Central memory CD4-positive, alpha-beta T cell (primary cell): ENCODE results near the gene ADGRG3.

Experiments
- DNase-seq: peaks from one replicate; pipeline ENCODE4 v3.0.0; 2022

Gene ADGRG3

GRCh38 chr16:57630931-57631845 lies 36.9 kb upstream of the ADGRG3 start:
- DNase-seq, result no peak

- no peak for DNase-seq
These were observed 35.5 kb upstream of the ADGRG3 start for GRCh38 chr16:57632568-57632967.

- no peak for DNase-seq
These were observed 34.6 kb upstream of the ADGRG3 start for GRCh38 chr16:57633383-57634064.

GRCh38 chr16:57634171-57634570 lies 33.9 kb upstream of the ADGRG3 start:
- DNase-seq, result no peak

- DNase-seq, result no peak
These were observed 32.6 kb upstream of the ADGRG3 start for GRCh38 chr16:57635266-57636097.

- no peak for DNase-seq
These were observed 31.9 kb upstream of the ADGRG3 start for GRCh38 chr16:57636184-57636583.

- no peak for DNase-seq
These were observed 31.1 kb upstream of the ADGRG3 start for GRCh38 chr16:57637020-57637419.

- no peak for DNase-seq
These were observed 30.7 kb upstream of the ADGRG3 start for GRCh38 chr16:57637424-57637823.

GRCh38 chr16:57637965-57638364 lies 30.1 kb upstream of the ADGRG3 start:
- no peak for DNase-seq

GRCh38 chr16:57638381-57638780 lies 29.7 kb upstream of the ADGRG3 start:
- DNase-seq, result no peak

- DNase-seq, result no peak
These were observed 28.8 kb upstream of the ADGRG3 start for GRCh38 chr16:57639172-57639887.

GRCh38 chr16:57640185-57640584 lies 27.9 kb upstream of the ADGRG3 start:
- no peak for DNase-seq

GRCh38 chr16:57640612-57641011 lies 27.5 kb upstream of the ADGRG3 start:
- DNase-seq, result no peak

- DNase-seq, result no peak
These were observed 25.7 kb upstream of the ADGRG3 start for GRCh38 chr16:57642160-57643135.

GRCh38 chr16:57643147-57643874 lies 24.8 kb upstream of the ADGRG3 start:
- no peak for DNase-seq

- DNase-seq, result no peak
These were observed 24.2 kb upstream of the ADGRG3 start for GRCh38 chr16:57643910-57644309.

GRCh38 chr16:57644383-57645014 lies 23.6 kb upstream of the ADGRG3 start:
- DNase-seq, result no peak

GRCh38 chr16:57645169-57645568 lies 22.9 kb upstream of the ADGRG3 start:
- no peak for DNase-seq

GRCh38 chr16:57645691-57646387 lies 22.3 kb upstream of the ADGRG3 start:
- DNase-seq, result no peak
